Measurements from ENCODE around the gene AMD1. TPM values are rescaled to one million over a fixed set of nuclear protein-coding genes. Genes with fewer than 3 reads are reported as not detected.
A peak's percentile ranks its signal among the peaks of the same experiment; 100 is the strongest.

AMD1 gene
- total RNA-seq, 1 donor from 2014 or later, result 170 TPM

DNA sequence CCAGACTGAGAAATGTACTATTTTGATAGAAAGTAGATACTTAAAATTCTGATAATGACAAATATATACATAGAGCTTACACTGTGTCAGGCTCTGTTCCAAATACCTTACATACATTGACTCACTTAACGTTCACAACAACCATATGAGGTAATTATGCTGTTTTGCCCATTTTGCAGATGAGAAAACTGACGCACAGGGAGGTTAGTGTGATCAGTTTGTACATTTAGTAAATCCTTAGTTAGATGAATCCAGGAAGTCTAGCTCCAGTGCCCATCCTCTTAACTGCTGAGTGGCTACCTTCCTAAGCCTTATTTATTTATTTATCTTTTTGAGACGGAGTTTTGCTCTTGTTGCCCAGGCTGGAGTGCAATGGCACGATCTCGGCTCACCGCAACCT is 60.6 kb downstream of the AMD1 start:
- no peak for FAIRE-seq
- no peak for DNase-seq (ENCODE audit: low read depth)
- Histone ChIP-seq H3K36me3 (ENCODE audit: control insufficient read depth, insufficient read depth, low read length) (no peaks in the 10 kb centered on the region), H3K27me3 (ENCODE audit: control insufficient read depth, insufficient read depth, low read length) (no peaks in the 10 kb centered on the region), H3K4me3 (ENCODE audit: low read depth, low read length) (no peak overlapping the region)
- no peak for TF ChIP-seq CTCF (IDR thresholded peaks at IDR 0.05; ENCODE audit: insufficient read depth, low read length, severe bottlenecking)

- FAIRE-seq, result no peak
- DNase-seq (ENCODE audit: low read depth), result peak; percentile 63
- Histone ChIP-seq H3K27me3 (ENCODE audit: control insufficient read depth, insufficient read depth, low read length) (no peaks in the 10 kb centered on the region), H3K4me3 (ENCODE audit: low read depth, low read length) (no peak overlapping the region), H3K36me3 (ENCODE audit: control insufficient read depth, insufficient read depth, low read length) (no peaks in the 10 kb centered on the region)
- TF ChIP-seq CTCF (IDR thresholded peaks at IDR 0.05; ENCODE audit: insufficient read depth, low read length, severe bottlenecking), result no peak
These were observed 63.6 kb downstream of the AMD1 start for GRCh38 chr6:110938171-110938570.

- Histone ChIP-seq H3K36me3 (ENCODE audit: control insufficient read depth, insufficient read depth, low read length) (no peaks in the 10 kb centered on the region), H3K4me3 (ENCODE audit: low read depth, low read length) (no peak overlapping the region), H3K27me3 (ENCODE audit: control insufficient read depth, insufficient read depth, low read length) (no peaks in the 10 kb centered on the region)
- TF ChIP-seq CTCF (IDR thresholded peaks at IDR 0.05; ENCODE audit: insufficient read depth, low read length, severe bottlenecking), result no peak
- FAIRE-seq, result no peak
- DNase-seq (ENCODE audit: low read depth), result no peak
These were observed 65.0 kb downstream of the AMD1 start for GRCh38 chr6:110939429-110940200.

- DNase-seq (ENCODE audit: low read depth), result peak; percentile 99
- H3K36me3 ChIP-seq (ENCODE audit: control insufficient read depth, insufficient read depth, low read length), result no peaks in the 10 kb centered on the region
- H3K4me3 ChIP-seq (ENCODE audit: low read depth, low read length), result no peak overlapping the region
- H3K27me3 ChIP-seq (ENCODE audit: control insufficient read depth, insufficient read depth, low read length), result no peaks in the 10 kb centered on the region
- no peak for TF ChIP-seq CTCF (IDR thresholded peaks at IDR 0.05; ENCODE audit: insufficient read depth, low read length, severe bottlenecking)
- no peak for FAIRE-seq
These were observed 70.1 kb downstream of the AMD1 start for GRCh38 chr6:110944681-110945151.

Other genes with a start within 250 kb of the AMD1 start
- 6.1 and 6.9 TPM in 2 replicates for gene CDK19, start 59.3 kb upstream of the AMD1 start, total RNA-seq
- gene GTF3C6, start 83.9 kb downstream of the AMD1 start, total RNA-seq, result 38.7 and 49.5 TPM in 2 replicates
- gene RPF2, start 107.3 kb downstream of the AMD1 start, total RNA-seq, result 14.6 and 19.5 TPM in 2 replicates
- gene SLC16A10, start 212.7 kb downstream of the AMD1 start, total RNA-seq, result under 0.01 and 0.26 TPM in 2 replicates

Data from bronchial epithelial cell (primary cell).